HepG2 (cell line): ENCODE data around the gene DQX1. TPM values are rescaled to one million over a fixed set of nuclear protein-coding genes. Genes with fewer than 3 reads are reported as not detected.
A peak's percentile ranks its signal among the peaks of the same experiment; 100 is the strongest.

Source experiments
- AHDC1 ChIP-seq: sonication (generic); formaldehyde crosslinking; IDR thresholded peaks from 2 replicates; pipeline ENCODE4 v1.5.1; 2020; ENCODE audit warnings: mild to moderate bottlenecking, missing genetic modification reagents, borderline replicate concordance
- BHLHE40 ChIP-seq: IDR thresholded peaks from 2 replicates; pipeline ENCODE4 v1.6.1; 2011; ENCODE audit warnings: low read length, improper control_type of control experiment
- GLI4 ChIP-seq: sonication (generic); formaldehyde crosslinking; IDR thresholded peaks from 2 replicates; pipeline ENCODE4 v1.5.1; 2020; ENCODE audit warnings: missing genetic modification reagents, mild to moderate bottlenecking, moderate library complexity, borderline replicate concordance
- IRX3 ChIP-seq: sonication (generic); formaldehyde crosslinking; IDR thresholded peaks from 2 replicates; pipeline ENCODE4 v1.8.1; 2023; ENCODE audit warnings: mild to moderate bottlenecking, low read depth, missing genetic modification reagents, borderline replicate concordance
- JUN ChIP-seq: sonication (generic); formaldehyde crosslinking; IDR thresholded peaks from 2 replicates; pipeline ENCODE4 v1.4.0; 2020; ENCODE audit warnings: mild to moderate bottlenecking, missing genetic modification reagents
- PLRG1 ChIP-seq: fragments of 450-650 bp; conservative IDR thresholded peaks from 2 replicates; pipeline ENCODE4 v1.6.1; 2016
- PPARG ChIP-seq: conservative IDR thresholded peaks from 2 replicates; pipeline ENCODE4 v1.6.1; 2016; ENCODE audit warnings: missing biosample characterization, missing genetic modification reagents
- RFX1 ChIP-seq: fragments of 450-650 bp; IDR thresholded peaks from 2 replicates; pipeline ENCODE4 v1.6.1; 2017
- SALL1 ChIP-seq: sonication (generic); formaldehyde crosslinking; IDR thresholded peaks from 2 replicates; pipeline ENCODE4 v1.8.0; 2022; ENCODE audit warnings: mild to moderate bottlenecking, missing genetic modification reagents
- ZFP82 ChIP-seq: sonication (generic); formaldehyde crosslinking; IDR thresholded peaks from 2 replicates; pipeline ENCODE4 v1.5.1; 2020; ENCODE audit warnings: mild to moderate bottlenecking, missing genetic modification reagents, borderline replicate concordance
- ZFP90 ChIP-seq: sonication (generic); formaldehyde crosslinking; IDR thresholded peaks from 2 replicates; pipeline ENCODE4 v1.8.0; 2022; ENCODE audit warnings: missing genetic modification reagents, mild to moderate bottlenecking, inconsistent platforms, borderline replicate concordance
- ZNF143 ChIP-seq: sonication (generic); formaldehyde crosslinking; IDR thresholded peaks from 2 replicates; pipeline ENCODE4 v1.4.0; 2020; ENCODE audit warnings: missing genetic modification reagents
- ZNF598 ChIP-seq: sonication (generic); formaldehyde crosslinking; IDR thresholded peaks from 2 replicates; pipeline ENCODE4 v1.5.1; 2020; ENCODE audit warnings: mild to moderate bottlenecking, missing genetic modification reagents, borderline replicate concordance
- polyA plus RNA-seq, 8 experiments: library from polyadenylated mRNA; depleted of rRNA in 3 of 8; stranded (reverse) in 7 of 8; unstranded in 1 of 8; fragments of >200 nt; fragmentation: Illumina TruSeq in 4 of 8; extraction: Trizol in 4 of 8; gene quantifications; 2 replicates each; pipeline versions ENCODE4 v1.2.1 to v1.2.3, GENCODE V29; 2011 to 2016; ENCODE audit warnings: low read depth in 4 of 8, missing spikeins in 1 of 8, mixed read lengths in 1 of 8; ENCODE audit not compliant: insufficient read depth in 1 of 8
- total RNA-seq, 5 experiments: library from RNA; depleted of rRNA; stranded (reverse); fragments of >200 nt; fragmentation: Illumina TruSeq; extraction: Trizol; gene quantifications; 2 replicates each; pipeline ENCODE4 v1.2.3, GENCODE V29; 2016; ENCODE audit warnings: low read depth in 1 of 5
- TF ChIP-seq, protein P1 (sequence below): sonication (generic); formaldehyde crosslinking; IDR thresholded peaks from 2 replicates; pipeline ENCODE4 v1.5.0; 2020; ENCODE audit warnings: missing genetic modification reagents
- TF ChIP-seq, protein P2 (sequence below): sonication (generic); formaldehyde crosslinking; IDR thresholded peaks from 2 replicates; pipeline ENCODE4 v1.4.0; 2020; ENCODE audit warnings: missing genetic modification reagents
- TF ChIP-seq, protein P3 (sequence below): sonication (generic); formaldehyde crosslinking; IDR thresholded peaks from 2 replicates; pipeline ENCODE4 v1.5.1; 2020; ENCODE audit warnings: mild to moderate bottlenecking, missing genetic modification reagents, moderate library complexity

The DQX1 gene
- total and polyA plus RNA-seq, 2 of the 13 experiments (the other 11 are each of a cell fraction or from before 2014, with no cell fraction given) = 27.6 to 89.8 TPM

DNA sequence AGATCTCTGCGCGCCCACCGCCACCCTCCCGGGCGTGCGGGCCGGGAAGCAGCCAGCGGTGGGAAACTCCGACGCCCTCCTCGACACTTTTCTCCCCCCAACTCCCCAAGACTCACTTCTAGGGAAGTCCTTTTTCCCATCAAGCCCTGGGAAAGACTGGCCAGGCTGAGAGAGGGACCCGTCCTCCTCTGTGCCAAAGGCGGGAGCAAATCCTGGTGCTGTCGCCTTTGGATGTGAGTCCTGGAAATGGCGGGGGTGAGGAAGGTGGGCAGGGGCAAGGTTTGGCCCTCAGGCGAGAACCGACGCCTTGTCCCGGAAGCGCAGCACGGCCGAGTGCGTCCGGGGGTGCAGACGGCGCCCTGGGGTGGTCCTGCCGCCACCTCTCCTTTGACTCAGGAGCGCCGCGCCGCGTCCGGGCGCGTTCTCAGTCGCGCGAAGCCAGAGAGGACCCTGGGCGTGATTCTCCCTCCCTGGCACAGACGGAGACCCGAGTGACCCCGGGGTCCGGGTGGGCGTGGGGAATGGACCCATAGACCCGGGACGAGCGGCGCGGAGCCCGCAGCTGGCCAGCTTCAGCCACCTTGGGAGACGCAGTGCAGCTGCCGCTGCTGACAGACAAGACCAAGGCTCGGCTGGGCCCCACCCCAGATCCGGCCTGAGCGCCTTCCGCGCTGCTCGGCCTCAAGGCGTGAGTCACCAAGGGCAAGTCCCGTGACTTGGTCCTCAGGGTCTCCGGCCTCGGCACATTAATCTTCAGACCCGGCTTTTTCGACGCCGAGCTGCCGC, 23.1 kb downstream of the DQX1 start (continued):
- TF ChIP-seq AHDC1 (CRISPR knock-in tag) = peak; percentile 67; the same call in 1 of the 2 replicates
- TF ChIP-seq IRX3 (CRISPR knock-in tag) = peak; percentile 65; the same call in 1 of the 2 replicates
- peak; percentile 73 for TF ChIP-seq ZFP90 (CRISPR knock-in tag)
- no peak; the same call in 1 of the 2 replicates for TF ChIP-seq GLI4 (CRISPR knock-in tag)
- peak; percentile 55 for TF ChIP-seq SALL1 (CRISPR knock-in tag)
- TF ChIP-seq ZFP82 (CRISPR knock-in tag) = peak; percentile 89; the same call in 1 of the 2 replicates
- TF ChIP-seq PLRG1 = no peak
- 0 out of 2 replicates have a peak, but pooled peaks have one; percentile 22 for TF ChIP-seq ZNF598 (CRISPR knock-in tag)
- TF ChIP-seq ZNF143 (CRISPR knock-in tag) = no peak; the same call in none of the 2 replicates
- TF ChIP-seq, protein P1, sequence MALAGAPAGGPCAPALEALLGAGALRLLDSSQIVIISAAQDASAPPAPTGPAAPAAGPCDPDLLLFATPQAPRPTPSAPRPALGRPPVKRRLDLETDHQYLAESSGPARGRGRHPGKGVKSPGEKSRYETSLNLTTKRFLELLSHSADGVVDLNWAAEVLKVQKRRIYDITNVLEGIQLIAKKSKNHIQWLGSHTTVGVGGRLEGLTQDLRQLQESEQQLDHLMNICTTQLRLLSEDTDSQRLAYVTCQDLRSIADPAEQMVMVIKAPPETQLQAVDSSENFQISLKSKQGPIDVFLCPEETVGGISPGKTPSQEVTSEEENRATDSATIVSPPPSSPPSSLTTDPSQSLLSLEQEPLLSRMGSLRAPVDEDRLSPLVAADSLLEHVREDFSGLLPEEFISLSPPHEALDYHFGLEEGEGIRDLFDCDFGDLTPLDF = peak; percentile 10; the same call in 1 of the 2 replicates
- no peak for TF ChIP-seq JUN (CRISPR knock-in tag)
- no peak for TF ChIP-seq RFX1
- peak; percentile 79 for TF ChIP-seq BHLHE40
- TF ChIP-seq PPARG (CRISPR knock-in tag) = peak; percentile 56
- TF ChIP-seq, protein P2, sequence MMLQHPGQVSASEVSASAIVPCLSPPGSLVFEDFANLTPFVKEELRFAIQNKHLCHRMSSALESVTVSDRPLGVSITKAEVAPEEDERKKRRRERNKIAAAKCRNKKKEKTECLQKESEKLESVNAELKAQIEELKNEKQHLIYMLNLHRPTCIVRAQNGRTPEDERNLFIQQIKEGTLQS (CRISPR knock-in tag) = peak; percentile 25; the same call in 1 of the 2 replicates
- TF ChIP-seq, protein P3, sequence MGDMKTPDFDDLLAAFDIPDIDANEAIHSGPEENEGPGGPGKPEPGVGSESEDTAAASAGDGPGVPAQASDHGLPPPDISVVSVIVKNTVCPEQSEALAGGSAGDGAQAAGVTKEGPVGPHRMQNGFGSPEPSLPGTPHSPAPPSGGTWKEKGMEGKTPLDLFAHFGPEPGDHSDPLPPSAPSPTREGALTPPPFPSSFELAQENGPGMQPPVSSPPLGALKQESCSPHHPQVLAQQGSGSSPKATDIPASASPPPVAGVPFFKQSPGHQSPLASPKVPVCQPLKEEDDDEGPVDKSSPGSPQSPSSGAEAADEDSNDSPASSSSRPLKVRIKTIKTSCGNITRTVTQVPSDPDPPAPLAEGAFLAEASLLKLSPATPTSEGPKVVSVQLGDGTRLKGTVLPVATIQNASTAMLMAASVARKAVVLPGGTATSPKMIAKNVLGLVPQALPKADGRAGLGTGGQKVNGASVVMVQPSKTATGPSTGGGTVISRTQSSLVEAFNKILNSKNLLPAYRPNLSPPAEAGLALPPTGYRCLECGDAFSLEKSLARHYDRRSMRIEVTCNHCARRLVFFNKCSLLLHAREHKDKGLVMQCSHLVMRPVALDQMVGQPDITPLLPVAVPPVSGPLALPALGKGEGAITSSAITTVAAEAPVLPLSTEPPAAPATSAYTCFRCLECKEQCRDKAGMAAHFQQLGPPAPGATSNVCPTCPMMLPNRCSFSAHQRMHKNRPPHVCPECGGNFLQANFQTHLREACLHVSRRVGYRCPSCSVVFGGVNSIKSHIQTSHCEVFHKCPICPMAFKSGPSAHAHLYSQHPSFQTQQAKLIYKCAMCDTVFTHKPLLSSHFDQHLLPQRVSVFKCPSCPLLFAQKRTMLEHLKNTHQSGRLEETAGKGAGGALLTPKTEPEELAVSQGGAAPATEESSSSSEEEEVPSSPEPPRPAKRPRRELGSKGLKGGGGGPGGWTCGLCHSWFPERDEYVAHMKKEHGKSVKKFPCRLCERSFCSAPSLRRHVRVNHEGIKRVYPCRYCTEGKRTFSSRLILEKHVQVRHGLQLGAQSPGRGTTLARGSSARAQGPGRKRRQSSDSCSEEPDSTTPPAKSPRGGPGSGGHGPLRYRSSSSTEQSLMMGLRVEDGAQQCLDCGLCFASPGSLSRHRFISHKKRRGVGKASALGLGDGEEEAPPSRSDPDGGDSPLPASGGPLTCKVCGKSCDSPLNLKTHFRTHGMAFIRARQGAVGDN (CRISPR knock-in tag) = peak; percentile 92
